SK-N-SH (cell line): Measurements from ENCODE around the gene KEAP1. TPM values are rescaled to one million over a fixed set of nuclear protein-coding genes. Genes with fewer than 3 reads are reported as not detected.

ENCODE experiments used
- CTCF ChIA-PET: fragments of 300-600, 350-600 bp; formaldehyde crosslinking; extraction: SDS; loops from one replicate; lab custom pipeline; 2021; lab: Yijun Ruan, JAX
- POLR2A ChIA-PET: fragments of 350-600 bp; sonication (Branson Sonifier 250); formaldehyde crosslinking; extraction: SDS; loops from one replicate; lab custom pipeline; 2020; ENCODE audit warnings: antibody characterized with exemption, inconsistent platforms; lab: Yijun Ruan, JAX
- DNase-seq: peaks from one replicate; pipeline ENCODE4 v3.0.0; 2012
- H2AFZ ChIP-seq: fragments of 200-600 bp; sonication (generic); 2 replicates; pipeline ENCODE4 v1.8.1; 2016; ENCODE audit warnings: antibody characterized with exemption, mild to moderate bottlenecking, low read depth
- H3F3A ChIP-seq: fragments of 200-600 bp; sonication (generic); replicated peaks from 2 replicates; pipeline ENCODE3; 2016; ENCODE audit warnings: antibody characterized with exemption, mild to moderate bottlenecking; ENCODE audit not compliant: insufficient read depth
- H3K27ac ChIP-seq, 2 experiments: fragments of 200-500 bp in 1 of 2; fragments of 200-600 bp in 1 of 2; sonication (Bioruptor generic) in 1 of 2; sonication (generic), shearing (Covaris generic) in 1 of 2; 2 replicates each; pipeline versions ENCODE4 v1.5.1 to v1.6.1; 2014 to 2016; ENCODE audit warnings: low read depth in 2 of 2, inconsistent platforms in 1 of 2, low read length in 1 of 2, mild to moderate bottlenecking in 1 of 2, mixed read lengths in 1 of 2
- H3K27me3 ChIP-seq: fragments of 200-600 bp; sonication (generic), shearing (Covaris generic); 2 replicates; pipeline ENCODE4 v1.6.1; 2016; ENCODE audit warnings: mixed run types; ENCODE audit not compliant: insufficient read depth
- H3K36me3 ChIP-seq, 2 experiments: fragments of 200-500 bp in 1 of 2; fragments of 200-600 bp in 1 of 2; sonication (Bioruptor generic) in 1 of 2; sonication (generic) in 1 of 2; replicated peaks in 1 of 2; 2 replicates each; pipeline versions ENCODE3 to v1.5.1; 2014 to 2016; ENCODE audit warnings: low read length in 1 of 2, mild to moderate bottlenecking in 1 of 2; ENCODE audit not compliant: insufficient read depth in 2 of 2, control insufficient read depth in 1 of 2
- H3K4me1 ChIP-seq, 2 experiments: fragments of 200-500 bp in 1 of 2; fragments of 200-600 bp in 1 of 2; sonication (Bioruptor generic) in 1 of 2; sonication (generic), shearing (Covaris generic) in 1 of 2; 2 replicates each; pipeline versions ENCODE4 v1.5.1 to v1.6.1; 2014 to 2016; ENCODE audit warnings: low read depth in 1 of 2, low read length in 1 of 2, mixed run types in 1 of 2; ENCODE audit not compliant: insufficient read depth in 2 of 2, control insufficient read depth in 1 of 2
- H3K4me2 ChIP-seq: fragments of 200-600 bp; sonication (generic), shearing (Covaris generic); 2 replicates; pipeline ENCODE4 v1.6.1; 2017; ENCODE audit warnings: mixed run types
- H3K4me3 ChIP-seq, 2 experiments: fragments of 200-500 bp in 1 of 2; fragments of 200-600 bp in 1 of 2; sonication (Bioruptor generic) in 1 of 2; sonication (generic), shearing (Covaris generic) in 1 of 2; 2 replicates each; pipeline versions ENCODE4 v1.5.1 to v1.8.1; 2014 to 2016; ENCODE audit warnings: low read depth in 2 of 2, inconsistent platforms in 1 of 2, low read length in 1 of 2, mild to moderate bottlenecking in 1 of 2, mixed read lengths in 1 of 2, moderate library complexity in 1 of 2
- H3K79me2 ChIP-seq: fragments of 200-600 bp; sonication (generic); 2 replicates; pipeline ENCODE4 v1.8.1; 2017; ENCODE audit warnings: mild to moderate bottlenecking; ENCODE audit not compliant: insufficient read depth
- H3K9ac ChIP-seq: fragments of 200-600 bp; sonication (generic); 2 replicates; pipeline ENCODE4 v1.6.1; 2017; ENCODE audit warnings: mixed run types
- H3K9me2 ChIP-seq: fragments of 200-600 bp; sonication (generic); 2 replicates; pipeline ENCODE4 v1.6.1; 2017; ENCODE audit warnings: mixed run types
- H3K9me3 ChIP-seq: fragments of 200-600 bp; sonication (generic); 2 replicates; pipeline ENCODE4 v1.6.1; 2017; ENCODE audit warnings: mixed run types, mild to moderate bottlenecking, moderate library complexity
- H4K20me1 ChIP-seq: fragments of 200-600 bp; sonication (generic); 2 replicates; pipeline ENCODE4 v1.6.1; 2017; ENCODE audit warnings: mild to moderate bottlenecking, mixed run types; ENCODE audit not compliant: insufficient read depth
- CHD2 ChIP-seq: fragments of 150-350 bp; IDR thresholded peaks from 2 replicates; pipeline ENCODE4 v1.6.1; 2018; ENCODE audit warnings: low read length; ENCODE audit not compliant: partially characterized antibody
- CTCF ChIP-seq: fragments of 200-600 bp; sonication (generic); IDR thresholded peaks from 2 replicates; pipeline ENCODE4 v1.6.1; 2017; ENCODE audit warnings: antibody characterized with exemption, mild to moderate bottlenecking, moderate library complexity
- ELF1 ChIP-seq: IDR thresholded peaks from 2 replicates; pipeline ENCODE4 v1.4.0; 2012
- EZH2phosphoT487 ChIP-seq: fragments of 200-600 bp; sonication (generic); IDR thresholded peaks from 2 replicates; pipeline ENCODE4 v1.6.1; 2017; ENCODE audit warnings: low read depth, mixed run types, mild to moderate bottlenecking, antibody characterized with exemption, moderate library complexity, borderline replicate concordance
- FOSL2 ChIP-seq: IDR thresholded peaks from 2 replicates; pipeline ENCODE4 v1.4.0; 2012; ENCODE audit warnings: low read depth, mild to moderate bottlenecking, moderate library complexity, borderline replicate concordance
- FOXJ3 ChIP-seq: sonication (generic); formaldehyde crosslinking; IDR thresholded peaks from 2 replicates; pipeline ENCODE4 v1.5.1; 2020; ENCODE audit warnings: mild to moderate bottlenecking, missing genetic modification reagents
- FOXM1 ChIP-seq: IDR thresholded peaks from 2 replicates; pipeline ENCODE4 v1.4.0; 2012; ENCODE audit warnings: low read depth, mild to moderate bottlenecking
- GABPA ChIP-seq: IDR thresholded peaks from 2 replicates; pipeline ENCODE4 v1.4.0; 2012; ENCODE audit warnings: low read depth, mild to moderate bottlenecking
- IRF3 ChIP-seq: fragments of 150-350 bp; IDR thresholded peaks from 2 replicates; pipeline ENCODE4 v1.6.1; 2016; ENCODE audit warnings: mild to moderate bottlenecking, low read depth, low read length
- MEF2A ChIP-seq: IDR thresholded peaks from 2 replicates; pipeline ENCODE4 v1.4.0; 2012; ENCODE audit warnings: low read depth, borderline replicate concordance
- POLR2AphosphoS5 ChIP-seq: IDR thresholded peaks from 2 replicates; pipeline ENCODE4 v1.6.1; 2012; ENCODE audit warnings: low read depth, low read length
- RCOR1 ChIP-seq: fragments of 150-350 bp; IDR thresholded peaks from 2 replicates; pipeline ENCODE4 v1.6.1; 2017; ENCODE audit warnings: antibody characterized with exemption, low read length
- REST ChIP-seq: IDR thresholded peaks from 2 replicates; pipeline ENCODE4 v1.6.1; 2012; ENCODE audit warnings: mild to moderate bottlenecking, low read depth, low read length, moderate library complexity
- RFX5 ChIP-seq: IDR thresholded peaks from 2 replicates; pipeline ENCODE4 v1.6.1; 2012; ENCODE audit warnings: mild to moderate bottlenecking, improper control_type of control experiment, low read length
- RXRA ChIP-seq: IDR thresholded peaks from 2 replicates; pipeline ENCODE4 v1.4.0; 2012; ENCODE audit warnings: low read depth, mild to moderate bottlenecking, borderline replicate concordance
- TAF1 ChIP-seq: IDR thresholded peaks from 2 replicates; pipeline ENCODE4 v1.6.1; 2012; ENCODE audit warnings: low read depth, mild to moderate bottlenecking, low read length, moderate library complexity, borderline replicate concordance
- TCF12 ChIP-seq: IDR thresholded peaks from 2 replicates; pipeline ENCODE4 v1.4.0; 2012
- TEAD4 ChIP-seq: IDR thresholded peaks from 2 replicates; pipeline ENCODE4 v1.4.0; 2012; ENCODE audit warnings: mild to moderate bottlenecking, borderline replicate concordance; ENCODE audit not compliant: insufficient read depth
- USF2 ChIP-seq: fragments of 150-350 bp; IDR thresholded peaks from 2 replicates; pipeline ENCODE4 v1.6.1; 2017; ENCODE audit warnings: antibody characterized with exemption, low read length, low read depth, borderline replicate concordance
- WGBS: methylation state at CpG from one replicate; pipeline ENCODE4 v1.1.6; 2017; ENCODE audit warnings: low lambda C conversion rate; 5-methylcytosine and 5-hydroxymethylcytosine counted together
- polyA plus RNA-seq, 3 experiments: library from polyadenylated mRNA; depleted of rRNA; stranded (reverse); fragments of >200 nt; gene quantifications; 2 replicates each; pipeline ENCODE4 v1.2.3, GENCODE V29; 2012

Gene KEAP1
- polyA plus RNA-seq, 1 of the 3 experiments (the other 2 are of a cell fraction): 72.9 TPM

- Histone ChIP-seq H4K20me1 (0 out of 2 replicates have a peak, but pooled peaks cover 3% of the 10 kb centered on the region), H3K4me2 (no peak overlapping the region), H3K9me3 (no peaks in the 10 kb centered on the region), H3K79me2 (peaks cover 13% of the 10 kb centered on the region)
- TF ChIP-seq TEAD4 (no peak), REST (no peak), FOXM1 (no peak), FOSL2 (no peak), POLR2AphosphoS5 (no peak)
- TF ChIP-seq, all 33 proteins: peak for 0
- Histone ChIP-seq H3K9me2 (no peaks in the 10 kb centered on the region), H3K27me3 (no peaks in the 10 kb centered on the region), H3K9ac (no peak overlapping the region), H3K27ac (no peak overlapping the region), H3K4me3 (no peak overlapping the region), H2AFZ (no peak overlapping the region), H3F3A (peaks cover 13% of the 10 kb centered on the region), H3K36me3 (peaks cover 20 to 30% of the 10 kb centered on the region in 2 experiments), H3K4me1 (no peaks in the 10 kb centered on the region)
- DNase-seq: no peak
- 99% methylated on average over 6 of the region's 6 CpGs for WGBS
- POLR2A ChIA-PET: no interaction called here
- CTCF ChIA-PET: interaction anchor here (3.9 kb wide), 1 partner anchor 8 kb away, joined by 19 read pairs; the partner anchor contains the start of gene ATG4D
Measured at GRCh38 chr19:10550336-10550735, 47.2 kb upstream of the KEAP1 start.

GRCh38 chr19:10549733-10550132, 46.6 kb upstream of the KEAP1 start:
- Histone ChIP-seq H3K4me3 (no peak overlapping the region), H3K27ac (no peak overlapping the region), H3K9me3 (no peaks in the 10 kb centered on the region), H3K36me3 (peaks cover 20 to 25% of the 10 kb centered on the region in 2 experiments), H3F3A (peaks cover 13% of the 10 kb centered on the region), H2AFZ (no peak overlapping the region), H3K79me2 (peaks cover 19% of the 10 kb centered on the region), H3K9ac (no peak overlapping the region), H4K20me1 (0 out of 2 replicates have a peak, but pooled peaks cover 3% of the 10 kb centered on the region), H3K9me2 (no peaks in the 10 kb centered on the region), H3K27me3 (no peaks in the 10 kb centered on the region), H3K4me1 (peaks cover 0 to 2% of the 10 kb centered on the region in 2 experiments; a peak in 1 of 4 replicates), H3K4me2 (no peak overlapping the region)
- ChIA-PET CTCF (no interaction called here), POLR2A (no interaction called here)
- DNase-seq: no peak
- TF ChIP-seq GABPA: no peak
- TF ChIP-seq IRF3: no peak
- TF ChIP-seq FOXJ3 (CRISPR knock-in tag): no peak
- no peak for TF ChIP-seq CTCF
- no peak for TF ChIP-seq USF2
- no peak for TF ChIP-seq ELF1
- TF ChIP-seq RFX5: no peak
- no peak for TF ChIP-seq CHD2
- TF ChIP-seq RXRA: no peak
- no peak for TF ChIP-seq MEF2A
- no peak for TF ChIP-seq TAF1
- TF ChIP-seq FOXM1: no peak
- no peak for TF ChIP-seq EZH2phosphoT487
- TF ChIP-seq POLR2AphosphoS5: no peak
- TF ChIP-seq TCF12: no peak
- no peak for TF ChIP-seq RCOR1
- 94% methylated on average over 7 of the region's 7 CpGs for WGBS
